BJ (cell line): ENCODE results near the gene MYH10. TPM values are rescaled to one million over a fixed set of nuclear protein-coding genes. Genes with fewer than 3 reads are reported as not detected.

ENCODE experiments used
- CTCF ChIA-PET: fragments of 350-600 bp; formaldehyde crosslinking; extraction: SDS; loops from one replicate; lab custom pipeline; 2021; ENCODE audit warnings: antibody characterized with exemption, inconsistent platforms; lab: Yijun Ruan, JAX
- POLR2A ChIA-PET: fragments of 300-600 bp; sonication (Branson Sonifier 250); formaldehyde crosslinking; extraction: SDS; loops from one replicate; lab custom pipeline; 2021; ENCODE audit warnings: antibody characterized with exemption; lab: Charles Lee
- DNase-seq: peaks from one replicate; pipeline ENCODE4 v3.0.0-alpha.2; 2011; ENCODE audit warnings: low read depth
- H3K27me3 ChIP-seq: 2 replicates; pipeline ENCODE4 v1.6.0; 2011; ENCODE audit warnings: low read length; ENCODE audit not compliant: control insufficient read depth, insufficient read depth
- H3K36me3 ChIP-seq: 2 replicates; pipeline ENCODE4 v1.5.1; 2011; ENCODE audit warnings: low read length; ENCODE audit not compliant: control insufficient read depth, insufficient read depth
- H3K4me3 ChIP-seq: 2 replicates; pipeline ENCODE4 v1.5.1; 2011; ENCODE audit warnings: low read depth, mild to moderate bottlenecking, control low read depth, low read length
- polyA plus RNA-seq: library from polyadenylated mRNA; depleted of rRNA; stranded (reverse); fragments of >200 nt; gene quantifications from 2 replicates; pipeline ENCODE4 v1.2.3, GENCODE V29; 2011
- TF ChIP-seq, protein P1 (sequence below): IDR thresholded peaks from 2 replicates; pipeline ENCODE4 v1.5.1; 2011; ENCODE audit warnings: low read depth, mild to moderate bottlenecking, control low read depth, inconsistent platforms, low read length, moderate library complexity; ENCODE audit not compliant: insufficient read depth

Gene MYH10
- polyA plus RNA-seq, 1 experiment = 62.1 TPM

DNA sequence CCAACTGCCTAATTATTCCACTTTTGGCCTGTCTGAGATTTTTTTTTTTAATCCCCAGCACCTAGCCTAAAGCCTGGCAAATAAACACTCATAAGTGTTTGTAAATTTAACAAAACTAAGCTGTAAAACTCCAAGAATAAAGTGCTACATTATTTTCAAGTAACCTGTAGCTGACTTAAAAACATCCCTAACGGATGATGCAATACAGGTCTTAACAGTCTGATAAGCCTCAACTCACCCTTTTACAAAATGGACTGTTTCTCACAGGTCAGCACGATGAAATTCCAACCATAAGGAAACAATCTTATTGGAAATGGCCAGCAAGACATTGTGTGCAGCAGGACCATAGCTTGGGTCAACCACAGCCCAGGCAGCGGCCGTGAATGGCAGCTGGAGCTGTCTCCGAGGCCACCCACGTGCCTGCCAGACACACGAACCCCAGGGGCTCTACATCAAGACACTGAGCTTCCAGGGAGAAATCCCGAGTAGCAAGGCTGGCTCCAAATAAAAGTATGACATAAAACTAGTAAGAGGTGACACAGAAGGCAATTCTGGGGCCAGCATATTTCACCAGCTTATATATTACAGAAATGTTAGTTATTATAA lies 135.9 kb downstream of the MYH10 start:
- POLR2A ChIA-PET = no interaction called here
- Histone ChIP-seq H3K27me3 (no peaks in the 10 kb centered on the region), H3K4me3 (no peak overlapping the region), H3K36me3 (peaks cover 30% of the 10 kb centered on the region)
- TF ChIP-seq, protein P1, sequence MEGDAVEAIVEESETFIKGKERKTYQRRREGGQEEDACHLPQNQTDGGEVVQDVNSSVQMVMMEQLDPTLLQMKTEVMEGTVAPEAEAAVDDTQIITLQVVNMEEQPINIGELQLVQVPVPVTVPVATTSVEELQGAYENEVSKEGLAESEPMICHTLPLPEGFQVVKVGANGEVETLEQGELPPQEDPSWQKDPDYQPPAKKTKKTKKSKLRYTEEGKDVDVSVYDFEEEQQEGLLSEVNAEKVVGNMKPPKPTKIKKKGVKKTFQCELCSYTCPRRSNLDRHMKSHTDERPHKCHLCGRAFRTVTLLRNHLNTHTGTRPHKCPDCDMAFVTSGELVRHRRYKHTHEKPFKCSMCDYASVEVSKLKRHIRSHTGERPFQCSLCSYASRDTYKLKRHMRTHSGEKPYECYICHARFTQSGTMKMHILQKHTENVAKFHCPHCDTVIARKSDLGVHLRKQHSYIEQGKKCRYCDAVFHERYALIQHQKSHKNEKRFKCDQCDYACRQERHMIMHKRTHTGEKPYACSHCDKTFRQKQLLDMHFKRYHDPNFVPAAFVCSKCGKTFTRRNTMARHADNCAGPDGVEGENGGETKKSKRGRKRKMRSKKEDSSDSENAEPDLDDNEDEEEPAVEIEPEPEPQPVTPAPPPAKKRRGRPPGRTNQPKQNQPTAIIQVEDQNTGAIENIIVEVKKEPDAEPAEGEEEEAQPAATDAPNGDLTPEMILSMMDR = no peak
- CTCF ChIA-PET = no interaction called here
- no peak for DNase-seq

DNA sequence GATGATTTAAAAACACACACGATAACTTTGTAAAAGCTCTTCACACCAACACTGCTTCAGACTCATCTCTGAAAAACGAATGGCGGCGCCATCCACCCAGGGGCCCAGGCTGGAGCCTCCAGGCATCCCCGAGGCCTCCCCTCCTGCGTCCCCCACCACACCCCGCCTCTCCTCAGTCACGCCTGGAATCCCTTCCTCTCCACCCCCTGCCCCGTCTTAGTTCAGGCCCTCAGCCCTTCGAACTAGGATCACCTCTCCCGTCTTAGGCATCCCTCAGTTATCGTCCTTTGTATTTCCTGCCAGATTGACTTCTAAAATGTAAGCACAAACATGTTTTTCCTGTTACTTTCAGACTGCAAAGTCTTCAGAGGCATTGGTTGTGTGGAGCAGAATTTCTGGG lies 136.5 kb downstream of the MYH10 start:
- POLR2A ChIA-PET = no interaction called here
- Histone ChIP-seq H3K4me3 (no peak overlapping the region), H3K36me3 (peaks cover 25% of the 10 kb centered on the region), H3K27me3 (no peaks in the 10 kb centered on the region)
- DNase-seq = no peak
- TF ChIP-seq, protein P1 = no peak
- CTCF ChIA-PET = interaction anchor here (1.0 kb wide), 1 partner anchor 292 kb away, joined by 3 read pairs; no protein-coding TSS in a partner anchor

DNA sequence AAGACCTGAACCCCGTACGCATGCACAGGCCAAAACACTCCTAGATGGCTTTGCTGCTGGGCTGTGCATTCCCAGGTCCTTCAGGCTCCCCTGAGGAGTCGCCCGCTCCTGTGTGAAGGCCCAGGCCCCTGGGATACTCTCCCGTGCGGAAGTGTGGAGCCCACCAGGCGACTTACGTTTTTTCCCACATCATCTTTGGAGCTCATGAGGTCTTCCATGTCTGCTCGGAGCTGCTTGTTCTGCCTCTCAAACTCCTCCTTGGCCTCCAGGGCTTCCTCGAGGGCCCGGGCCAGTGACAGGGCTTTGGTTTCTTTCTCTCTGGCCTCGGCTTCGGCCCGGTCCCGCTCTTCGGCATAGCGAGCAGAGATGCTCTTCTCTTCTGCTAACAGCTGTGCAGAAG lies 138.4 kb downstream of the MYH10 start:
- TF ChIP-seq, protein P1 = no peak
- Histone ChIP-seq H3K27me3 (no peaks in the 10 kb centered on the region), H3K36me3 (peaks cover 34% of the 10 kb centered on the region), H3K4me3 (no peak overlapping the region)
- DNase-seq = no peak
- ChIA-PET POLR2A (no interaction called here), CTCF (no interaction called here)

DNA sequence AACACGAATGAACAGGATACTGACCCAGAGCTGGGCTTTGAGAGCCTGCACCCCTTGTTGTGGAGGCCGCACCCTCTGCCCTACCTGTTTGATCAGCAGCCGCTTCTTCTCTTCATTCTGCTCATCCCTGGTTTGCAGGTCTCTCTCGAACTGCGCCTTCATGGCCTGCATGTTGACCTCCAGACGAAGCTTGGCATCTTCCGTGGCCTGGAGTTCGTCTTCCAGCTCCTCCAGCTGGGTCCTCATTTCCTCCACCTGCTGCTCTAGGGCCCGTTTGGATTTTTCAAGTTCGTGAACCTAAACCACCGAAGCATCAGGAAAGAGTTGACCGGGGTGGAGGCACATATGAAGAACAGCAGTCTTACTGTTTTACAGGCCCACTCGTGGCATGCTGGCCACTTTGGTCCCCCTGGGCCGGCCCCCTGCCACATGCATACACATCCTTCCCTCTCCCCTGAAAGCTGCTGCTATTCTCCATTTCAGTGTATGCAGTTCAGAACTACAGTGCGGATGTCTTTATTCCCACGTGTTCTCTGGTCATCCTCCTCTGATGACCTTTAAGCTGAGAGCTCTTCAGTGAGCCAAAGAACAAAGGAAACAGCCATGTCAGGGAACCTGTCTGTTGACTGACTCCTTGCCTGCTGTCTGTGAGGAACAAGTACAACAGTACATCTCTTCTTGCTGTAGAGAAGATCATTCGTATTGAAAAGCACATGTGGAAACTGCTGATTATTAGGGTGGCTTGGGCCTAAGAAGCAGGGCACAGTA lies 140.1 kb downstream of the MYH10 start:
- POLR2A ChIA-PET = interaction anchor here (0.6 kb wide), 1 partner anchor 201 kb away, joined by 3 read pairs; no protein-coding TSS in a partner anchor
- no peak overlapping the region for H3K4me3 ChIP-seq
- TF ChIP-seq, protein P1 = no peak
- DNase-seq = no peak
- CTCF ChIA-PET = interaction anchor here (1.1 kb wide), 1 partner anchor 256 kb away, joined by 4 read pairs; no protein-coding TSS in a partner anchor
- no peaks in the 10 kb centered on the region for H3K27me3 ChIP-seq
- H3K36me3 ChIP-seq = peaks cover 31% of the 10 kb centered on the region

DNA sequence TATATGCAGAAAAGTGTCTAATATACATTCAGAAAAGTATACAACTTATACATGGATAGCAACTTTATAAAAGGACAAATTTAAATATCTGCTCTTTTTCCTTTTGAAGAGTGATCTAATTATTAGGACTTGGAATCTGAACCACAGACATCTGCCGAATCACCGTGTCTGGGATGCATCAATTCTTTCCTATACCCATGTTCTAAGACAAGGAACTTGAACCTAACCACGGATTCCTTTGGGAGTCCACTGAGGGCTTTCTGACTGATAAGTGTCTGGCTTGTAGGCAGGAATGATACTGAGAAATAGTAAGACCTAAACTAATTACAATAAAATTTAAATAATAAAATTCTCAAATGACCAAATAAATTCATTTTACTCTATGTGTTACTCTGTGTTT lies 140.7 kb downstream of the MYH10 start:
- ChIA-PET POLR2A (no interaction called here), CTCF (interaction anchor here (0.6 to 1.3 kb wide), 2 partner anchors 80 to 1212 kb away, joined by 3 read pairs; no protein-coding TSS in a partner anchor)
- TF ChIP-seq, protein P1 = no peak
- H3K4me3 ChIP-seq = no peak overlapping the region
- H3K27me3 ChIP-seq = no peaks in the 10 kb centered on the region
- peaks cover 29% of the 10 kb centered on the region for H3K36me3 ChIP-seq
- DNase-seq = no peak
